Left lobe of liver (tissue), 2 donors: ENCODE results near the gene MYOZ2. TPM values are rescaled to one million over a fixed set of nuclear protein-coding genes. Genes with fewer than 3 reads are reported as not detected.

ENCODE experiments used
- ATAC-seq: fragments of 200-7000 bp; cut with Tn5 transposase; one replicate; pipeline ENCODE4 v1.9.1; 2020; ENCODE audit warnings: mild to moderate bottlenecking, moderate library complexity
- DNase-seq: peaks from one replicate; pipeline ENCODE4 v3.0.0-alpha.2; 2020; ENCODE audit warnings: low spot score
- total RNA-seq: library from RNA; stranded (reverse); gene quantifications from one replicate; pipeline ENCODE4 v1.2.1, GENCODE V29; 2021
- donor health status: DM: no; HTN: no; CAD: no; lungs with moderate emphysema.
- donor health status: DM: no; HTN: yes; CAD: no.

Gene MYOZ2
- total RNA-seq, 1 donor from 2014 or later = not detected

DNA sequence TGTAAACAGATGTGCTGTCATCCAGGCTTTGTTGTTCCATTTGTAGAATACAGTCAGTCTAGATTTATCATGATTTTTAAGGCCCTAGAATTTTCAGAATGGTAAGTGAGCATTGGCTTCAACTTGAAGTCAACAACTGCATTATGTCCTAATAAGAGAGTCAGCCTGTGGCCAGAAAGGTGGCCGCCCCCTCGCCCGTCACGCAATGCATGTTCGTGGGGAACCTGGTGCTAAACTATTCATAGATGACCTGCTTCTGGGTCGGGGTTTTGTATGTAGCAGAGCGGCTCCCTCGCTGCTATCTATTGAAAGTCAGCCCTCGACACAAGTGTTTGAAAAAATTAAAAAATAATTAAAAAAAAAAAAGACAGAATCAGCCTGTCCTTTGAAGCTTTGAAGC, 101.6 kb downstream of the MYOZ2 start:
- no peak for DNase-seq
- ATAC-seq = no peak

Other genes starting within 250 kb of the MYOZ2 start
- gene SYNPO2, start 247.0 kb upstream of the MYOZ2 start, total RNA-seq = 3.6 TPM
- 5.6 TPM for gene USP53, start 76.9 kb downstream of the MYOZ2 start, total RNA-seq
- not detected for gene FABP2, start 186.3 kb downstream of the MYOZ2 start, total RNA-seq